ENCODE data around the gene MRNIP.

DNA sequence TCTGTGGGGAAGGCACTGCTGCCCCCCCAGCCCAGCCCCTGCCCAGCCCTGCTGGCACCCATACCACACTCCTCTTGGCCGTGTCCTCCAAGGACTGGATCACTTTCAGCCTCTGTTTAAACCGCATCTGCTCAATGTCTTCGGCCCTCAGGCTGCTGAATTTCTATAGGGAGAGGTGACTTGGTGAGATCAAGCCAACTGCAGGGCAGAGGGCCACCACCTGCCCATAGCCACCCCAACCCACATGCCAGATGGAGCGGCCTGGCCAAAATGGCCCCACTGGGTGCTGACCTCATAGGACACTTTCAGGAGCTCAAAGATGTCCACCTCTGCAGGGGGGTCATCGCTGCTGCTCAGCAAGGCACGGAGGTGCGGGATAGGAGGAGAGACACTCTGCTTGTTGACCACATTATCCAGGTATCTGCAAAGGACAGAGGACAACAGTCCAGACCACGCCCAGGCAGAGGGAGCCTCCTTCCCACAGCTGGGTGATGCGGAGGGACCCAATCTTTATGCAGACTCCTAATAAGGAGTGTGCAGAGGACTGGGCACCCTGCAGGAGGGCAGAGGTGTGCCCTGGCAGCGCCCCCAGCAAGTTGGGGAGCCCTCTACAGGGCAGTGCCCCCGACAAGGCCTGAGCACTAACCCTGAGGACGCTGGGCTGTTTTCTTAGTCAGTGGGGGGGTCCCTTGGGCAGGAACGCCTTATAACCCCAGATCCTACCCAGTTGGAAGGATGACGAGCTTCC, 14.4 kb upstream of the MRNIP start:
- no peak for TF ChIP-seq SIN3A (IDR thresholded peaks at IDR 0.05; ENCODE audit: borderline replicate concordance, insufficient read depth, low read length)
- TF ChIP-seq, protein P1, sequence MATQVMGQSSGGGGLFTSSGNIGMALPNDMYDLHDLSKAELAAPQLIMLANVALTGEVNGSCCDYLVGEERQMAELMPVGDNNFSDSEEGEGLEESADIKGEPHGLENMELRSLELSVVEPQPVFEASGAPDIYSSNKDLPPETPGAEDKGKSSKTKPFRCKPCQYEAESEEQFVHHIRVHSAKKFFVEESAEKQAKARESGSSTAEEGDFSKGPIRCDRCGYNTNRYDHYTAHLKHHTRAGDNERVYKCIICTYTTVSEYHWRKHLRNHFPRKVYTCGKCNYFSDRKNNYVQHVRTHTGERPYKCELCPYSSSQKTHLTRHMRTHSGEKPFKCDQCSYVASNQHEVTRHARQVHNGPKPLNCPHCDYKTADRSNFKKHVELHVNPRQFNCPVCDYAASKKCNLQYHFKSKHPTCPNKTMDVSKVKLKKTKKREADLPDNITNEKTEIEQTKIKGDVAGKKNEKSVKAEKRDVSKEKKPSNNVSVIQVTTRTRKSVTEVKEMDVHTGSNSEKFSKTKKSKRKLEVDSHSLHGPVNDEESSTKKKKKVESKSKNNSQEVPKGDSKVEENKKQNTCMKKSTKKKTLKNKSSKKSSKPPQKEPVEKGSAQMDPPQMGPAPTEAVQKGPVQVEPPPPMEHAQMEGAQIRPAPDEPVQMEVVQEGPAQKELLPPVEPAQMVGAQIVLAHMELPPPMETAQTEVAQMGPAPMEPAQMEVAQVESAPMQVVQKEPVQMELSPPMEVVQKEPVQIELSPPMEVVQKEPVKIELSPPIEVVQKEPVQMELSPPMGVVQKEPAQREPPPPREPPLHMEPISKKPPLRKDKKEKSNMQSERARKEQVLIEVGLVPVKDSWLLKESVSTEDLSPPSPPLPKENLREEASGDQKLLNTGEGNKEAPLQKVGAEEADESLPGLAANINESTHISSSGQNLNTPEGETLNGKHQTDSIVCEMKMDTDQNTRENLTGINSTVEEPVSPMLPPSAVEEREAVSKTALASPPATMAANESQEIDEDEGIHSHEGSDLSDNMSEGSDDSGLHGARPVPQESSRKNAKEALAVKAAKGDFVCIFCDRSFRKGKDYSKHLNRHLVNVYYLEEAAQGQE (IDR thresholded peaks at IDR 0.05; ENCODE audit: insufficient read depth in 1 of 2, low read depth in 2 of 2, low read length in 2 of 2): no peak

Data from PFSK-1 (cell line).